ENCODE data around the gene AIRE. TPM values are rescaled to one million over a fixed set of nuclear protein-coding genes. Genes with fewer than 3 reads are reported as not detected.
"Not testable (repeated sequence)": the region's sequence is repeated elsewhere in the genome, so short reads cannot be mapped to it uniquely, and the experiment has no call there.

The AIRE gene
- total and polyA plus RNA-seq, 3 experiments from 2014 or later: 0.22 TPM; not detected in 2

GRCh38 chr21:44341726-44342458, 56.2 kb downstream of the AIRE start:
- H3K27ac ChIP-seq (ENCODE audit: low read depth, low read length); H3K4me3 ChIP-seq (ENCODE audit: low read length); H3K9me3 Mint-ChIP-seq; H3K9me3 ChIP-seq (ENCODE audit: low read length); H3K27me3 Mint-ChIP-seq; H3K27me3 ChIP-seq (ENCODE audit: insufficient read depth, low read length, poor library complexity, severe bottlenecking); DNase-seq; POLR2A ChIA-PET; H3K36me3 ChIP-seq (ENCODE audit: insufficient read depth, low read length): not testable (repeated sequence)
- Mint-ChIP-seq H3K4me1 (peaks cover 16 to 29% (median 26%) of the 10 kb centered on the region in 3 donors), H3K27ac (peak overlapping the region in 3 of 8 donors; percentile 17 to 95 (median 55)), H3K4me3 (peak overlapping the region in 1 of 7 donors; percentile 50), H3K36me3 (peaks cover 0 to 12% (median 0%) of the 10 kb centered on the region in 3 donors)
- H3K4me1 ChIP-seq (ENCODE audit: insufficient read depth, low read length): peaks cover 18% of the 10 kb centered on the region
- CTCF ChIA-PET: interaction anchor here (0.9 kb wide), 1 partner anchor 11 kb away, joined by 3 read pairs; the partner anchor contains the start of gene TRPM2

GRCh38 chr21:44342981-44343380, 57.3 kb downstream of the AIRE start:
- peak overlapping the region in 2 of 8 donors; percentile 23 to 90 for H3K27ac Mint-ChIP-seq
- peaks cover 15% of the 10 kb centered on the region for H3K4me1 ChIP-seq (ENCODE audit: insufficient read depth, low read length)

GRCh38 chr21:44344541-44345183, 59.0 kb downstream of the AIRE start:
- Mint-ChIP-seq H3K36me3 (no peaks in the 10 kb centered on the region), H3K4me3 (no peak overlapping the region), H3K27ac (peak overlapping the region in 3 of 8 donors; percentile 12 to 88 (median 36)), H3K4me1 (peaks cover 11 to 19% (median 13%) of the 10 kb centered on the region in 3 donors), H3K9me3 (no peaks in the 10 kb centered on the region), H3K27me3 (peaks cover 6 to 12% of the 10 kb centered on the region in 2 donors)
- Histone ChIP-seq H3K27me3 (ENCODE audit: insufficient read depth, low read length, poor library complexity, severe bottlenecking) (no peaks in the 10 kb centered on the region), H3K4me3 (ENCODE audit: low read length) (no peak overlapping the region), H3K9me3 (ENCODE audit: low read length) (no peaks in the 10 kb centered on the region), H3K4me1 (ENCODE audit: insufficient read depth, low read length) (peaks cover 8% of the 10 kb centered on the region), H3K27ac (ENCODE audit: low read depth, low read length) (no peak overlapping the region), H3K36me3 (ENCODE audit: insufficient read depth, low read length) (no peaks in the 10 kb centered on the region)
- POLR2A ChIA-PET: no interaction called here
- CTCF ChIA-PET: no interaction called here
- DNase-seq: no peak

More at GRCh38 chr21:44342981-44343380, 57.3 kb downstream of the AIRE start:
- H3K9me3 Mint-ChIP-seq; H3K4me3 ChIP-seq (ENCODE audit: low read length); H3K36me3 ChIP-seq (ENCODE audit: insufficient read depth, low read length); POLR2A ChIA-PET; CTCF ChIA-PET; H3K27ac ChIP-seq (ENCODE audit: low read depth, low read length); H3K36me3 Mint-ChIP-seq; H3K27me3 Mint-ChIP-seq; H3K27me3 ChIP-seq (ENCODE audit: insufficient read depth, low read length, poor library complexity, severe bottlenecking); H3K9me3 ChIP-seq (ENCODE audit: low read length); DNase-seq: not testable (repeated sequence)
- H3K4me3 Mint-ChIP-seq: peak overlapping the region in 1 of 7 donors; percentile 50
- H3K4me1 Mint-ChIP-seq: peaks cover 15 to 27% (median 20%) of the 10 kb centered on the region in 3 donors

- H3K27ac ChIP-seq (ENCODE audit: low read depth, low read length): no peak overlapping the region
- no peaks in the 10 kb centered on the region for H3K27me3 ChIP-seq (ENCODE audit: insufficient read depth, low read length, poor library complexity, severe bottlenecking)
Observed at GRCh38 chr21:44345495-44345894, 59.8 kb downstream of the AIRE start.

GRCh38 chr21:44347911-44348451, 62.3 kb downstream of the AIRE start:
- POLR2A ChIA-PET: no interaction called here
- CTCF ChIA-PET: no interaction called here
- peaks cover 9% of the 10 kb centered on the region for H3K4me1 ChIP-seq (ENCODE audit: insufficient read depth, low read length)
- no peaks in the 10 kb centered on the region for H3K36me3 Mint-ChIP-seq
- H3K4me1 Mint-ChIP-seq: peaks cover 8 to 15% (median 13%) of the 10 kb centered on the region in 3 donors
- no peak overlapping the region for H3K27ac Mint-ChIP-seq
- no peaks in the 10 kb centered on the region for H3K9me3 ChIP-seq (ENCODE audit: low read length)
- H3K4me3 ChIP-seq (ENCODE audit: low read length): no peak overlapping the region
- no peak for DNase-seq
- H3K4me3 Mint-ChIP-seq: no peak overlapping the region
- H3K27me3 Mint-ChIP-seq: peaks cover 6 to 16% of the 10 kb centered on the region in 2 donors
- H3K9me3 Mint-ChIP-seq: no peaks in the 10 kb centered on the region
- peaks cover 4% of the 10 kb centered on the region for H3K27me3 ChIP-seq (ENCODE audit: insufficient read depth, low read length, poor library complexity, severe bottlenecking)
- H3K36me3 ChIP-seq (ENCODE audit: insufficient read depth, low read length): no peaks in the 10 kb centered on the region
- no peak overlapping the region for H3K27ac ChIP-seq (ENCODE audit: low read depth, low read length)

More at GRCh38 chr21:44345495-44345894, 59.8 kb downstream of the AIRE start:
- no peaks in the 10 kb centered on the region for H3K9me3 Mint-ChIP-seq
- Histone ChIP-seq H3K9me3 (ENCODE audit: low read length) (no peaks in the 10 kb centered on the region), H3K4me3 (ENCODE audit: low read length) (no peak overlapping the region), H3K36me3 (ENCODE audit: insufficient read depth, low read length) (no peaks in the 10 kb centered on the region), H3K4me1 (ENCODE audit: insufficient read depth, low read length) (no peaks in the 10 kb centered on the region)
- CTCF ChIA-PET: no interaction called here
- peaks cover 5 to 11% (median 6%) of the 10 kb centered on the region in 3 donors for H3K4me1 Mint-ChIP-seq
- H3K27ac Mint-ChIP-seq: no peak overlapping the region
- H3K27me3 Mint-ChIP-seq: peaks cover 6 to 12% of the 10 kb centered on the region in 2 donors
- H3K4me3 Mint-ChIP-seq: no peak overlapping the region
- no peak for DNase-seq
- POLR2A ChIA-PET: no interaction called here
- no peaks in the 10 kb centered on the region for H3K36me3 Mint-ChIP-seq

Other genes with a start within 250 kb of the AIRE start
- gene PWP2, start 178.5 kb upstream of the AIRE start, total RNA-seq: 10 to 100 TPM; 10.4 to 15.5 TPM
- gene PWP2, start 178.5 kb upstream of the AIRE start, polyA plus RNA-seq: 13.2 TPM
- gene GATD3, start 152.2 kb upstream of the AIRE start, total RNA-seq: 1 to 10 TPM; 7.6 to 9.0 TPM
- gene GATD3, start 152.2 kb upstream of the AIRE start, polyA plus RNA-seq: 47.3 TPM
- 1 to 10 TPM; 1.3 to 1.6 TPM for gene ICOSLG, start 44.9 kb upstream of the AIRE start, total RNA-seq
- 2.3 TPM for gene ICOSLG, start 44.9 kb upstream of the AIRE start, polyA plus RNA-seq
- not detected for gene DNMT3L, start 24.0 kb upstream of the AIRE start, total RNA-seq
- not detected for gene DNMT3L, start 24.0 kb upstream of the AIRE start, polyA plus RNA-seq
- gene PFKL, start 14.2 kb downstream of the AIRE start, total RNA-seq: 100 to 1,000 TPM; 122 to 129 TPM
- gene PFKL, start 14.2 kb downstream of the AIRE start, polyA plus RNA-seq: 105 TPM
- 10 to 100 TPM; 17.6 to 19.2 TPM for gene CFAP410, start 53.5 kb downstream of the AIRE start, total RNA-seq
- gene CFAP410, start 53.5 kb downstream of the AIRE start, polyA plus RNA-seq: 36.4 TPM
- gene TRPM2, start 67.7 kb downstream of the AIRE start, total RNA-seq: 1 to 10 TPM; 1.9 to 2.6 TPM
- gene TRPM2, start 67.7 kb downstream of the AIRE start, polyA plus RNA-seq: 2.4 TPM
- under 1 TPM; 0.80 to 0.90 TPM for gene LRRC3, start 169.6 kb downstream of the AIRE start, total RNA-seq
- gene LRRC3, start 169.6 kb downstream of the AIRE start, polyA plus RNA-seq: 0.17 TPM